ENCODE results near the gene DDX59.

The DDX59 gene

GRCh38 chr1:200669314-200670241, at the start of gene DDX59:
Gene DDX59 (minus strand): TSS chr1:200669907. CDS start chr1:200666740, 3,167 bp downstream.
- DNase-seq: peak; percentile 93

GRCh38 chr1:200714504-200715187, 44.9 kb upstream of the DDX59 start:
- no peak for DNase-seq

GRCh38 chr1:200710166-200710565, 40.5 kb upstream of the DDX59 start:
- no peak for DNase-seq

- no peak for DNase-seq
These were observed 39.1 kb upstream of the DDX59 start for GRCh38 chr1:200708769-200709168.

GRCh38 chr1:200708161-200708560, 38.5 kb upstream of the DDX59 start:
- no peak for DNase-seq

- no peak for DNase-seq
These were observed 37.4 kb upstream of the DDX59 start for GRCh38 chr1:200707116-200707515.

GRCh38 chr1:200706111-200706814, 36.6 kb upstream of the DDX59 start:
- no peak for DNase-seq

GRCh38 chr1:200704986-200705500, 35.3 kb upstream of the DDX59 start:
- DNase-seq: no peak

- DNase-seq: no peak
These were observed 30.2 kb upstream of the DDX59 start for GRCh38 chr1:200699871-200700270.

- DNase-seq: no peak
These were observed 25.0 kb upstream of the DDX59 start for GRCh38 chr1:200694738-200695137.

GRCh38 chr1:200693327-200693726, 23.6 kb upstream of the DDX59 start:
- no peak for DNase-seq

- DNase-seq: no peak
These were observed 22.6 kb upstream of the DDX59 start for GRCh38 chr1:200692316-200692715.

- DNase-seq: no peak
These were observed 16.9 kb upstream of the DDX59 start for GRCh38 chr1:200686620-200687019.

- no peak for DNase-seq
These were observed 14.3 kb upstream of the DDX59 start for GRCh38 chr1:200684015-200684414.

- no peak for DNase-seq
These were observed 13.6 kb upstream of the DDX59 start for GRCh38 chr1:200683298-200683697.

GRCh38 chr1:200681231-200681630, 11.5 kb upstream of the DDX59 start:
- DNase-seq: no peak

GRCh38 chr1:200676829-200677228, 7.1 kb upstream of the DDX59 start:
- no peak for DNase-seq

GRCh38 chr1:200675588-200675852, 5.8 kb upstream of the DDX59 start:
- no peak for DNase-seq

GRCh38 chr1:200674838-200675587, 5.3 kb upstream of the DDX59 start:
- no peak for DNase-seq

- DNase-seq: no peak
These were observed 4.5 kb upstream of the DDX59 start for GRCh38 chr1:200673952-200674823.

- DNase-seq: no peak
These were observed 1.6 kb upstream of the DDX59 start for GRCh38 chr1:200671235-200671786.
